IMR-90 (cell line): ENCODE results near the gene FAM236C. TPM values are rescaled to one million over a fixed set of nuclear protein-coding genes. Genes with fewer than 3 reads are reported as not detected.
"Not testable (repeated sequence)": the region's sequence is repeated elsewhere in the genome, so short reads cannot be mapped to it uniquely, and the experiment has no call there.

Source experiments
- ATAC-seq: fragments of 200-7000 bp; cut with Tn5 transposase; 2 replicates; pipeline ENCODE4 v1.9.1; 2020; ENCODE audit warnings: low read depth, mild to moderate bottlenecking, moderate library complexity
- BruUV-seq: library from RNA; stranded (reverse); fragments of 400-500 nt; replicated peaks from 2 replicates; lab custom pipeline; 2021; lab: Mats Ljungman, UMichigan
- CTCF ChIA-PET: fragments of 300-600 bp; formaldehyde crosslinking; extraction: SDS; loops from one replicate; lab custom pipeline; 2021; ENCODE audit warnings: antibody characterized with exemption; lab: Yijun Ruan, JAX
- POLR2A ChIA-PET: fragments of 300-600 bp; sonication (Branson Sonifier 250); formaldehyde crosslinking; loops from one replicate; lab custom pipeline; 2022; ENCODE audit warnings: antibody characterized with exemption; ENCODE audit not compliant: unreplicated experiment; lab: Charles Lee
- DNase-seq: peaks from one replicate; pipeline ENCODE4 v3.0.0; 2013
- H2AFZ ChIP-seq: replicated peaks from 2 replicates; pipeline ENCODE3; 2013; ENCODE audit warnings: low read length, mild to moderate bottlenecking; ENCODE audit not compliant: poor library complexity
- H2AK5ac ChIP-seq: 2 replicates; pipeline ENCODE4 v1.6.1; 2013; ENCODE audit warnings: low read depth, low read length, inconsistent platforms
- H2AK9ac ChIP-seq: replicated peaks from 2 replicates; pipeline ENCODE3; 2013; ENCODE audit warnings: mild to moderate bottlenecking, low read depth, low read length, moderate library complexity; ENCODE audit not compliant: poor library complexity
- H2BK120ac ChIP-seq: 2 replicates; pipeline ENCODE4 v1.6.1; 2013; ENCODE audit warnings: low read depth, low read length, inconsistent platforms
- H2BK15ac ChIP-seq: 3 replicates; pipeline ENCODE4 v1.6.1; 2013; ENCODE audit warnings: low read depth, low read length, inconsistent platforms
- H2BK20ac ChIP-seq: 2 replicates; pipeline ENCODE4 v1.6.1; 2013; ENCODE audit warnings: low read depth, mild to moderate bottlenecking, inconsistent platforms, low read length, moderate library complexity
- H2BK5ac ChIP-seq: 2 replicates; pipeline ENCODE4 v1.6.1; 2013; ENCODE audit warnings: mild to moderate bottlenecking, low read depth, low read length, inconsistent platforms; ENCODE audit not compliant: poor library complexity, severe bottlenecking
- H3K14ac ChIP-seq: replicated peaks from 2 replicates; pipeline ENCODE4 v1.6.1; 2013; ENCODE audit warnings: low read depth, low read length, inconsistent platforms
- H3K18ac ChIP-seq: 2 replicates; pipeline ENCODE4 v1.6.1; 2013; ENCODE audit warnings: low read depth, low read length, control low read depth
- H3K23ac ChIP-seq: 2 replicates; pipeline ENCODE4 v1.6.1; 2013; ENCODE audit warnings: low read depth, low read length, inconsistent platforms
- H3K27ac ChIP-seq: 2 replicates; pipeline ENCODE4 v1.5.1; 2013; ENCODE audit warnings: mild to moderate bottlenecking, control low read depth, low read length; ENCODE audit not compliant: insufficient read depth
- H3K27me3 ChIP-seq: 2 replicates; pipeline ENCODE4 v1.6.1; 2013; ENCODE audit warnings: low read length; ENCODE audit not compliant: control insufficient read depth, insufficient read depth
- H3K36me3 ChIP-seq: 2 replicates; pipeline ENCODE4 v1.6.1; 2013; ENCODE audit warnings: low read length, mixed read lengths; ENCODE audit not compliant: control insufficient read depth, insufficient read depth
- H3K4ac ChIP-seq: 2 replicates; pipeline ENCODE4 v1.6.1; 2013; ENCODE audit warnings: low read depth, low read length, inconsistent platforms
- H3K4me1 ChIP-seq: 2 replicates; pipeline ENCODE4 v1.6.1; 2013; ENCODE audit warnings: low read length, mixed read lengths; ENCODE audit not compliant: control insufficient read depth, insufficient read depth
- H3K4me2 ChIP-seq: 2 replicates; pipeline ENCODE4 v1.6.1; 2013; ENCODE audit warnings: low read depth, mild to moderate bottlenecking, control low read depth, low read length, moderate library complexity
- H3K4me3 ChIP-seq: 2 replicates; pipeline ENCODE4 v1.5.1; 2013; ENCODE audit warnings: low read depth, mild to moderate bottlenecking, control low read depth, low read length, moderate library complexity; ENCODE audit not compliant: insufficient read depth
- H3K56ac ChIP-seq: 2 replicates; pipeline ENCODE4 v1.6.1; 2013; ENCODE audit warnings: low read length, inconsistent platforms; ENCODE audit not compliant: insufficient read depth; ENCODE audit errors: extremely low read depth
- H3K79me1 ChIP-seq, 2 experiments: 2 replicates each; pipeline ENCODE4 v1.6.1; 2013; ENCODE audit warnings: low read length in 2 of 2, inconsistent platforms in 1 of 2, low read depth in 1 of 2
- H3K9ac ChIP-seq: 2 replicates; pipeline ENCODE4 v1.6.1; 2013; ENCODE audit warnings: low read depth, low read length, control low read depth
- H3K9me1 ChIP-seq: 2 replicates; pipeline ENCODE4 v1.6.1; 2013; ENCODE audit warnings: low read length, inconsistent platforms; ENCODE audit not compliant: insufficient read depth
- H3K9me3 ChIP-seq: 2 replicates; pipeline ENCODE4 v1.6.1; 2013; ENCODE audit warnings: low read length; ENCODE audit not compliant: control insufficient read depth, insufficient read depth
- H4K20me1 ChIP-seq: 2 replicates; pipeline ENCODE4 v1.6.1; 2013; ENCODE audit warnings: low read length, inconsistent platforms; ENCODE audit not compliant: insufficient read depth
- H4K5ac ChIP-seq: 2 replicates; pipeline ENCODE4 v1.6.1; 2013; ENCODE audit warnings: mild to moderate bottlenecking, low read depth, low read length, control low read depth
- H4K8ac ChIP-seq, 2 experiments: 2 replicates each; pipeline ENCODE4 v1.6.1; 2013; ENCODE audit warnings: low read depth in 2 of 2, low read length in 2 of 2, control low read depth in 1 of 2, inconsistent platforms in 1 of 2
- H4K91ac ChIP-seq: 2 replicates; pipeline ENCODE4 v1.6.1; 2013; ENCODE audit warnings: low read depth, low read length, inconsistent platforms; ENCODE audit not compliant: insufficient read depth
- WGBS, 2 experiments: methylation state at CpG; one replicate each; pipeline versions ENCODE4 v1.1.5 to v1.1.7; 2013; ENCODE audit warnings: missing lambda C conversion rate in 2 of 2; ENCODE audit not compliant: insufficient read length in 1 of 2; ENCODE audit errors: extremely low coverage in 2 of 2; 5-methylcytosine and 5-hydroxymethylcytosine counted together
- dilution Hi-C: fragments of 300-500 bp; cut with HindIII; formaldehyde crosslinking; loops from one replicate; pipeline ENCODE4 v1.14.3; 2018; ENCODE audit warnings: low sequenced_read_pairs; ENCODE audit not compliant: unreplicated experiment
- in situ Hi-C: fragments of 300-500 bp; cut with MboI; formaldehyde crosslinking; loops from 3 replicates; pipeline ENCODE4 v1.14.3; 2019; ENCODE audit warnings: low sequenced_read_pairs, inconsistent platforms, mixed read lengths
- intact Hi-C: fragments of 100-400 bp; cut with micrococcal nuclease; formaldehyde crosslinking; loops from 2 replicates; pipeline ENCODE4 v1.10.0; 2022
- polyA plus RNA-seq, 3 experiments: library from polyadenylated mRNA; depleted of rRNA; stranded (reverse); fragments of >200 nt; gene quantifications; 2 replicates each; pipeline ENCODE4 v1.2.3, GENCODE V29; 2012; ENCODE audit warnings: low replicate concordance in 1 of 3
- total RNA-seq: library from RNA; depleted of rRNA; stranded (reverse); fragments of >200 nt; gene quantifications from 2 replicates; pipeline ENCODE4 v1.2.3, GENCODE V29; 2012

Gene FAM236C
- total and polyA plus RNA-seq, 2 of the 4 experiments (the other 2 are of a cell fraction), result not detected

DNA sequence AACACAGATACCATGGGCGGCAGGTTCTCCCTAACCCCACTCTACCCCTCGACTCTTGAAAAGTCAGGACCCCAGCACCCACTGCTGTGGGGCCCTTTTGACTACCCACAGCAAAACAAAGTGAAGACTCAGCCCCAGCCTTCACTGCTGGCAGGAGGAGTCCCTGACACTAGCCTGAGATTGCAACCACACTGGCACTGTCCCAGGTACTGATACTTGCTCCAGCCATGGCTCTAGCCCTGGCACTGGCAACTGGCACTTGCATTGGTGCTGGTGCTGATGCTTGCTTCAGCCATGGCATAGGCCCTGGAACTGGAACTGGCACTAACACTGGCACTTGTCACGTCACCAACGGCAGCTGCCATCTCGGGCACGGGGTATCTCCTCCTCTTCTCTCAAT lies 29.9 kb downstream of the FAM236C start:
- H3K9ac ChIP-seq, H2AK5ac ChIP-seq, CTCF ChIA-PET, H3K27me3 ChIP-seq, H4K20me1 ChIP-seq, H2BK20ac ChIP-seq, H4K91ac ChIP-seq, H3K14ac ChIP-seq, H3K23ac ChIP-seq, H3K4me2 ChIP-seq, H3K9me3 ChIP-seq, POLR2A ChIA-PET, H3K79me1 ChIP-seq, H3K4ac ChIP-seq, dilution Hi-C loops, H3K56ac ChIP-seq, H4K5ac ChIP-seq, H2BK120ac ChIP-seq, H3K9me1 ChIP-seq, H3K27ac ChIP-seq, intact Hi-C loops, H2BK5ac ChIP-seq, in situ Hi-C loops, H2BK15ac ChIP-seq, ATAC-seq, DNase-seq, H2AFZ ChIP-seq, H3K4me3 ChIP-seq, H3K4me1 ChIP-seq, H3K36me3 ChIP-seq, BruUV-seq, H3K18ac ChIP-seq, H4K8ac ChIP-seq, H2AK9ac ChIP-seq: not testable (repeated sequence)
- no CpG with 5 or more reads among the region's 6 CpGs for WGBS, 2 experiments

DNA sequence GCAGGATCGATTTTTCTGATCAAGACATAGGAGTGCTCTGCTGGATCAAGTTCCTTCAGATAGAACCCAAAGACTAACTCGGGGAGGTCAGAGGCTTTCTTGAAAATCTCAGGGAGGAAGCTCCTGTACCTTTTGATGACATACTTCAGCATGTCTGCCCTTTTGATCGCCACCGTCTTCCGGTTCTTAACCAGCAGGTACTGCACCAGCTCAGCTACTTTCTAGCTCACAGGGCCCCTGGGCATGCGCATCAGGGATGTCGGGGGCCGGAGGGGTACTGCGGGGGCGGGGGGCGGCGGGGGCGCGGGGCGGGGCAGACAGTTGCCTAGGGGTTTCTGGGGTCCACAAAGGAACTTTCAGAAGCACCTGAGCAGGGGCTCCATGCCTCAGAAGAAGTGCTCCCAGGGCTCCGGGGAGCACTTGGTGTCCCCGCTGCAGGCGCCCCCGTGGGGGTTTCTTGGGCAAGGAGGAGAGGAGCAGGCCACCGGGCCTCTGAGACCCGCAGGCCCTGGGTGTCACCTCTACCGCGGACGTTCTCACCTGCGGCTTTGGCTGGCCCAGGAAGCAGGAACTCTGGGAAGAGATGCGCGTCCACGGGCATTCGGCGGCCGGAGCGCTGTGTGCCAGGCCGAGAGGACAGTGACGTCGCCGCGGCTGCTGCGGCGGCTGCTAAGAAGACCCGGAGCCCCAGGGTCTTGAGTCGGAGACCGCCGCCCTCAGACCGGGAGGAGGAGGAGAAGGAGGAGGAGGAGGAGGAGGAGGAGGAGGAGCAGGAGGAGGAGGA lies 30.8 kb downstream of the FAM236C start:
- H2BK20ac ChIP-seq, H3K18ac ChIP-seq, POLR2A ChIA-PET, DNase-seq, H4K91ac ChIP-seq, H3K23ac ChIP-seq, H2AK9ac ChIP-seq, H2AFZ ChIP-seq, H4K5ac ChIP-seq, H3K27ac ChIP-seq, H3K9me3 ChIP-seq, BruUV-seq, H2BK15ac ChIP-seq, H3K4me1 ChIP-seq, CTCF ChIA-PET, H3K14ac ChIP-seq, ATAC-seq, H3K4ac ChIP-seq, H3K56ac ChIP-seq, H3K9me1 ChIP-seq, H2AK5ac ChIP-seq, H2BK120ac ChIP-seq, in situ Hi-C loops, dilution Hi-C loops, H3K4me2 ChIP-seq, intact Hi-C loops, H2BK5ac ChIP-seq, H3K27me3 ChIP-seq, H3K4me3 ChIP-seq, H3K79me1 ChIP-seq, H3K9ac ChIP-seq, H3K36me3 ChIP-seq, H4K8ac ChIP-seq, H4K20me1 ChIP-seq: not testable (repeated sequence)
- no CpG with 5 or more reads among the region's 44 CpGs for WGBS, 2 experiments
